A673 (cell line): ENCODE measurements around the gene LTC4S.

Source experiments
- CTCF ChIP-seq: fragments of 300-800, 200-600 bp; sonication (generic); conservative IDR thresholded peaks from 2 replicates; pipeline ENCODE4 v1.5.1; 2017; ENCODE audit warnings: low read depth, mild to moderate bottlenecking, antibody characterized with exemption, low read length, moderate library complexity, mixed read lengths
- EZH2 ChIP-seq: fragments of 200-600 bp; sonication (generic); IDR thresholded peaks from 2 replicates; pipeline ENCODE4 v1.6.1; 2017; ENCODE audit warnings: borderline replicate concordance, low read depth, mild to moderate bottlenecking, mixed read lengths, antibody characterized with exemption, low read length; ENCODE audit not compliant: poor library complexity, severe bottlenecking

GRCh38 chr5:179834120-179834519 lies 40.3 kb downstream of the LTC4S start:
- TF ChIP-seq CTCF (no peak), EZH2 (no peak)
